Esophagus muscularis mucosa (tissue), 4 donors: ENCODE results near the gene ULK1.

Experiments used
- CTCF ChIP-seq, 3 experiments: fragments of 200-600 bp in 2 of 3; fragments of 450-650 bp in 1 of 3; sonication (generic) in 2 of 3; IDR thresholded peaks; one replicate each; pipeline ENCODE4 v1.5.1; 2017 to 2019; ENCODE audit warnings: antibody characterized with exemption in 3 of 3, mild to moderate bottlenecking in 2 of 3, moderate library complexity in 1 of 3
- EP300 ChIP-seq: sonication (generic); formaldehyde crosslinking; IDR thresholded peaks from one replicate; pipeline ENCODE4 v1.6.1; 2017; ENCODE audit warnings: antibody characterized with exemption
- POLR2A ChIP-seq: fragments of 450-650 bp; IDR thresholded peaks from one replicate; pipeline ENCODE4 v1.6.1; 2017; ENCODE audit warnings: antibody characterized with exemption, moderate library complexity, mild to moderate bottlenecking, low read depth
- POLR2AphosphoS5 ChIP-seq, 2 donors: sonication (generic); formaldehyde crosslinking; IDR thresholded peaks; one replicate each; pipeline ENCODE4 v1.6.1; 2017; ENCODE audit warnings: antibody characterized with exemption in 2 of 2

DNA sequence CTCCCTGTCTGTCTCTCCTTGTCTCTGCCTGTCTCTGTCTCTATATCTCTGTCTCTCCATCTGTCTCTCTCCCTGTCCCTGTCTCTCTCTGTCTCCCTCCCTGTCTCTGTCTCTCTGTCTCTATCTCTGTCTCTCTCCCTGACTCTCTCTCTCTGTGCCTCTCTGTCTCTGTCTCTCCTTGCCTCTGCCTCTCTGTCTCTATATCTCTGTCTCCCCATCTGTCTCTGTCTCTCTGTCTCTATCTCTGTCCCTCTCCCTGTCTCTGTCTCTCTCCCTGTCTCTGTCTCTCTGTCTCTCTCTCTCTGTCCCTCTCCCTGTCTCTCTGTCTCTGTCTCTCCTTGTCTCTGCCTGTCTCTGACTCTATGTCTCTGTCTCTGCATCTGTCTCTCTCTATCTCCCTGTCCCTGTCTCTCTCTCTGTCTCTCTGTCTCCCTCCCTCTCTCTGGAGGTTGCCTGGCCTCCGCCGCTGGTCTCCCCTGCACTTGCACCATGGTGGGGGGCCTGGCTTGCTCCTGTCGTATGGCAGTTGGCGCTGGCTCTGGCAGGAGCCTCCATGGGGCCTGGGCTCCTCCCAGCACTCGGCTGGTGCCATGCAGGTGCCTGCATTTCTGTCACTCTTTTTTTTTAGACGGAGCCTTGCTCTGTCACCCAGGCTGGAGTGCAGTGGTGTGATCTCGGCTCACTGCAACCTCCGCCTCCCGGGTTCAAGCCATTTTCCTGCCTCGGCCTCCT lies 37.9 kb upstream of the ULK1 start:
- TF ChIP-seq EP300, result no peak
- no peak for TF ChIP-seq CTCF (IDR thresholded peaks at IDR 0.05)
- no peak for TF ChIP-seq POLR2A
- TF ChIP-seq POLR2AphosphoS5 (IDR thresholded peaks at IDR 0.05), result no peak
